ENCODE measurements around the gene TSPAN9.

- no peak for TF ChIP-seq CTCF (IDR thresholded peaks at IDR 0.05)
- TF ChIP-seq POLR2A (IDR thresholded peaks at IDR 0.05): no peak
Measured at GRCh38 chr12:3167636-3168035, 90.5 kb downstream of the TSPAN9 start.

Measured in lower leg skin (tissue), 3 donors.